Astrocyte of the cerebellum (primary cell): ENCODE measurements around the gene KRT83.

ENCODE experiments used
- DNase-seq: peaks from one replicate; pipeline ENCODE4 v3.0.0-alpha.2; 2011; ENCODE audit warnings: low read depth
- H3K4me3 ChIP-seq: 2 replicates; pipeline ENCODE4 v1.5.1; 2011; ENCODE audit warnings: mild to moderate bottlenecking, low read depth, low read length, moderate library complexity
- CTCF ChIP-seq: IDR thresholded peaks from 2 replicates; pipeline ENCODE4 v1.5.1; 2012; ENCODE audit warnings: low read length, low read depth, moderate library complexity, mild to moderate bottlenecking; ENCODE audit errors: missing control alignments
- in situ Hi-C: cut with HindIII; loops from 2 replicates; pipeline ENCODE4 v1.10.0; 2017; ENCODE audit warnings: low sequenced_read_pairs

Gene KRT83

DNA sequence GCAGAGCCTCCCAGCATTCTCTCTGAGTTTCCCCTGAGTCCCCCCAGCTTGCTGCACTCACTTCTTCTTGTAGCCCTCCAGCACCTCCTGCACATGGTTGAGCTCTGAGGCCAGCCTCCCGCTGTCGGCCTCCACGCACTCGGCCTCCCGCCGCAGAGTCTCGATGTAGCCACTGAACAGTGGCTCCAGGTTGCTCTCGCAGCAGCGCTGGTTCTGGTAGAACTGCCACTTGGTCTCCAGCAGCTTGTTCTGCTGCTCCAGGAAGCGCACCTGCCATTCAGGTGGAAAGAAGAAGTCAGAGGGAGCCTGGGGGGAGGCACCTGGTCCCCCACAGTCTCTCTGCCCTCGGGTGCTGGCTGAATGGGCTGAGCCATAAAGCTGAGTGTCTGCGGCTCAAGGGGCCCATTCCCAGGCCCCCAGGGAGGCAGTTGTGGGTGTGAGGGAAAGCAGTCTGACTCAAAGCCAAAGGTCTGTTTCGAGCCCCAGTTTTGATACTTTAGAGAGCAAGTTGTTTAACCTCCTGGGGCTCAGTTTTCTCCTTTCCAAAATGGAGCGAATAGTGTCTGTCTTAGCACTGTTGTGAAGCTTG, 43.8 kb upstream of the KRT83 start:
- TF ChIP-seq CTCF, result no peak
- no peak for DNase-seq
- no peak overlapping the region for H3K4me3 ChIP-seq
- in situ Hi-C loops, result loop anchor here (25.0 kb wide), 1 partner anchor 622 kb away; no protein-coding TSS in a partner anchor

DNA sequence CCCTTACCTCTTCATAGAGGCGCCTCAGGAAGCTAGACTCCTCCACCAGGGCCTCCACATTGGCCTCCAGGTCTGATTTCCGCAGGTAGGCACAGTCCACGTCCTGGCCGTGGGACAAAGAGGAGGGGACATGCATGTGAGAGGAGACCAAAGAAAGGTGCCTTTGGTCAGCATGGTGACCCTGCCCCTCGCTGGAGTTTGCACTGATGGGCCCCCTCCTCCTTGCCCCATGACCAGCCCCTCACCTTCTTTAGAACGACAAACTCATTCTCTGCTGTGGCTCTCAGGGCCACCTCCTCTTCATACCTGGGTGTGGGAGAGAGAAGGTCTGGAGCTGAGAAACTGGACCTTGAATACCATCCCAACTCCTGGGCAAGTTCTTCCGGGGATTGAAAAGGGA, 42.9 kb upstream of the KRT83 start:
- in situ Hi-C loops, result loop anchor here (25.0 kb wide), 1 partner anchor 623 kb away; no protein-coding TSS in a partner anchor
- no peak for DNase-seq
- no peak for TF ChIP-seq CTCF
- H3K4me3 ChIP-seq, result no peak overlapping the region

GRCh38 chr12:52363111-52363679, 42.0 kb upstream of the KRT83 start:
- H3K4me3 ChIP-seq, result no peak overlapping the region
- in situ Hi-C loops, result loop anchor here (25.0 kb wide), 1 partner anchor 624 kb away; no protein-coding TSS in a partner anchor
- no peak for DNase-seq
- TF ChIP-seq CTCF, result no peak

DNA sequence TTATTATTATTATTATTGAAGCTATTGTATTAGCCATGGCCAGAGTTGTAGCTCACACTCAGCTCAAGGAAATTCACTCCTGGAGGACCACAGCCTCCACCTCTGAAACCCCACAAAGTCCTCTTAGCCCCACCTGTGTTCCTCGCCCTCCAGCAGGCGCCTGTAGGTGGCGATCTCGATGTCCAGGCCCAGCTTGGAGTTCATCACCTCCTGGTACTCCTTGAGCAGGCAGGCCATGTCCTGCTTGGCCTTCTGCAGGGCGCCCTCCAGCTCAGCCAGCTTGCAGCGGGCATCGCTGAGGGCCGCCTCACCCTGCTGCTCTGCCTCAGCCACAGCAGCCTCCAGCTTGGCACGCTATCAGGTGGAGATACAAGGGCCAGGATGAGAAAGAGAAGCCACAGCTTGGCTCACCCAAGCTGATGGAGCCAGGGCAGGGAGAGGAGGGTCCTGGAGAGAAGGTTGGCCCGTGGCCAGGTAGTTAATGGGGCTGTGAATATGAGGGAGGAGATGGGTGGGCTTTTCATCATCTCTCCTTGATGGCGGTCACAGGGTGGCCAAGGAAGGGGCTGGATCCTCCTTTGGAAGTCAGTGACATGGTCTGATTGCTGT, 41.0 kb upstream of the KRT83 start:
- no peak overlapping the region for H3K4me3 ChIP-seq
- no peak for TF ChIP-seq CTCF
- DNase-seq, result no peak
- in situ Hi-C loops, result loop anchor here (25.0 kb wide), 1 partner anchor 625 kb away; no protein-coding TSS in a partner anchor

DNA sequence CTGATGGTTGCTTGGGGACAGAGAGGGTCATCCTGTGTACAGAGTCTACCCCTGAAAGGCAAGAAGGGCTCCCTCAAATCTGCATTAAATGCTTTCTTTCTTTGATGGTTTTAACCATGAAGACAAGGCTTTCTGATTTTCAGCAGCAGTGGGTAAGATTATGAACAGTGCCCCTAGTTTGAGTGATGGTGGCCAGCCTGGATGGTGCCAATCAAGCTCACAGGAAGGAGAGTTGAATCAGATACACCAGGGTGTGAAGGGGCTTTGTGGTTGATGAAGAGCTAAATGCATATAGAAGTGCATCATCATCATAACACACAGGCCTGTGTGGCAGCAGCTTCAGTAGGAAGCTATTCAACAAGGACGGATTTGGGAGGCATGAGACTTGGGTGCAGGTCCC, 40.4 kb upstream of the KRT83 start:
- no peak for DNase-seq
- no peak for TF ChIP-seq CTCF
- H3K4me3 ChIP-seq, result no peak overlapping the region
- in situ Hi-C loops, result loop anchor here (25.0 kb wide), 1 partner anchor 626 kb away; no protein-coding TSS in a partner anchor

- H3K4me3 ChIP-seq, result no peak overlapping the region
- in situ Hi-C loops, result loop anchor here (25.0 kb wide), 1 partner anchor 627 kb away; no protein-coding TSS in a partner anchor
- no peak for TF ChIP-seq CTCF
- DNase-seq, result no peak
These were observed 39.6 kb upstream of the KRT83 start for GRCh38 chr12:52360663-52361271.
